A172 (cell line): ENCODE data around the gene LRSAM1. TPM values are rescaled to one million over a fixed set of nuclear protein-coding genes. Genes with fewer than 3 reads are reported as not detected.

Source experiments
- DNase-seq: peaks from one replicate; pipeline ENCODE4 v3.0.0-alpha.2; 2015; ENCODE audit warnings: low spot score
- total RNA-seq: library from RNA; depleted of rRNA; stranded (reverse); fragments of >200 nt; shearing (Covaris generic); gene quantifications from 2 replicates; pipeline ENCODE4 v1.2.3, GENCODE V29; 2014

LRSAM1 gene
- total RNA-seq, 1 experiment from 2014 or later: 8.5 TPM

GRCh38 chr9:127516835-127517607 is 65.7 kb downstream of the LRSAM1 start:
- DNase-seq: no peak

- DNase-seq: no peak
Measured at GRCh38 chr9:127517620-127518019, 66.3 kb downstream of the LRSAM1 start.

DNA sequence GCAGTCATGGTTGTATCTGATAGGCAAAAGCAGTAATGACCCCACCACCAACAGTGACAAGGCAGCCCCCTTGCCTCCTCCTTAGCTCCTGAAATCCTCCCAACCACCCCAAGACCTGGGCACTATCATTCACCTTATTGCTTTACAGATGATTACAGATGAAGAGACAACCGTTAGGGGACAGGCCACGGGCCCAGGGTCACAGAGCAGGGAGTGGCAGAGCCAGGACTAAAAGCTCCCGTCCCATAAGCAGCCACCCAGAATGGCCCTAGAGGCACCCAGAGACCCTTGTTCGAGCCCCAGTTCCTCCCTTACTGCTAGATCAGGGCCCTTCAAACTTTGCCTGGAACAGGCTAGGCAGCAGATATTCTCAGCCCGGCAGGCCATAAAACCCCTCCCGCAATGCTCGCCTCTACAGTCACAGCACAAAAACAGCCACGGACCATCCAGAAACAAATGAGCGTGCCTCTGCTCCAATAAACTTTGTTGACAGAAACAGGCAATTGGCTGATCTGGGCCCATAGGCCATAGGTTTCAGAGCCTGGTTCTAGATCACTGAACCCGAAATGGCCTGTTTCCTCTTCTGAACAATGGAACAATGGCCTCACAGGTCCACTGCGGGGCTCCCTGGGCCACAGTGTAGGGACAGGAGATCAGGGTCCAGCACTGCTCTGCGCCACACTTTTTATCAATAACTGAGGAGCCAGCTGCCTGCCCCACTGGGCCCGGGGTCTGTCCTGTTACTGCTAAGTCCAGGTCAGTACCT is 67.0 kb downstream of the LRSAM1 start:
- DNase-seq: no peak

DNA sequence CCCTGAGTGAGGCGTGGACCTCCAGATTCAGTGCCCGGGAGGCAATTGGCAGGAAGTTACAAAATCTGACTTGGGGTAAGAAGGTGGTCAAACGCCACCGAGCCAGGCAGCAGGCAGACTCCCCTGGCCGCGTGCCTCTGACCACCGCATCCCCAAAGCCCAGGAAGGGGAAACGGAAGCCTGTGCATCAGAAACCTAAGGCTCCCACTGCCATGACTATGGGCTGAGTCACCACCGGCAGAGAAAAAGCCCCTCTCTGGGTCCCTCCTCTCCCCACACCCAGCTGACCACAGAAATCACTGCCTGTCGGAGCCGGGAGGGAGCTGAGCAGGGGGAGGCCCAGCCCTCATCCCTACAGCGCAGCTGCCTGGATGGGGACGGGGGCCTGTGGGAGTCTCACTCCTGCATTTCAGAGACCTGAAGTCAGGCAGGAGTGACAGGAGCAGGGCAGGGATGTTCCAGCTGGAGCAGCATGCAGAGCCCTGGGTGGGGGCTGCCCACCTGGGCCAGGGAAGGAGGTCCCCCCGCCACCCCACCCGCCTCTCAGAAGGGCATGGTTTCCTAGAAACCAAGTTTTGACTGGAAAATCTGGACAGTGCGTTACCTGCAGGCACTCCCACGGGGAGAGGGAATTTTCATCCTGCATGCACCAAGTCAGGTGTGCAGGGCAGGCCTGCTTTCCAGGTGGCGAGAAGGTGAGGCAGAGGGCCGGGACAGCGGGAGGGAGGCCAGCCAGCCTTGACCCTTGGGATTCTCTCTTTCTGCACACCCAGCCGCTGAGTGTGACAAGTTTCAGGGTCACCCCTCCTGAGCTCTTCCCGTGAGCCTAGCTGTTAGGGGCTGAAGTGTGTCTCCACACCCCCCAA is 68.2 kb downstream of the LRSAM1 start:
- DNase-seq: peak; percentile 100

DNA sequence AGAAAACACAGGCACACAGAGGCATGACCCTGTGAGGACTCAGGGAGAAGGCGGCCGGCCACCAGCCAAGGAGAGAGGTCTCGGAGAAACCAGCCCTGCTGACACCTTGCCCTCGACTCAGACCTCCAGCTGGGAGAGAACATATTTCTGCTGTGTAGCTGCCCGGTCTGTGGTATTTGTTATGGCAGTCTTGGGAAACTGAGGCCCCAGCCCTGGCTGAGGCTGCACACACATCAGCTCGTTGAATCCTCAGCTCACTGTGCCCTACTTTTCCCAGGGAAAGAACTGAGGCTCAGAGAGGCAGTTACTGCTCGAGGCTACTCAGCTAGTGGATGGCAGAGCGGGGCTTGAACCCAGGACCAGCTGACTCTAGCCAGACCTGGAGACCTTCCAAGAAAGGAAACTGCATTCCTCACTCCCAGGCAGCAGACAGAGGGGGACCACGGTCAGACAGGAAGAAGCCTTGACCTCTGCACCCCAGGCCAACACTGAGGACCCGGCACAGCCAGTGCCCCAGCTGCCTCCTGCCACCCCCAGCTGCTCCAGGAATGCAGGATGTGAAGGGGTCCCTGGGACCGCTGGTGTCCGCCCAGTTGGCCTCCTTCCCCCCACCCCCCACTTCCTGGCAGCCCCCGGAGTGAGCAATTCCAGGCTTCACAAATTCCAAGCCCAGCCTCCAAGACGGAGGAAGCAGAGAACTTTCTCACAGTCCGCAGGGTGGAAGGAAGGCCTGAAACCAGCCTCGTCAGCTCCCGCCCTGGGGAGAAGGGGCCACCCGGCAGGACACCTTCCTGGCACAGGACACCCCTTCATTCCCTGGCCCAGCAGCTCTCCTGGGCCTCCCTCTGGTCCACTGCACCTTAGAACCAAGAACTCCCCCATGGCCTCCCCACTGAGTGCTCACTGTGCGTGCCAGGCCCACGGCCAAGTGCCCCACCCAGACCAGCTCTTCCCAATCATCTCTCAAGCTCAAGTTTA is 69.9 kb downstream of the LRSAM1 start:
- DNase-seq: peak; percentile 97

DNA sequence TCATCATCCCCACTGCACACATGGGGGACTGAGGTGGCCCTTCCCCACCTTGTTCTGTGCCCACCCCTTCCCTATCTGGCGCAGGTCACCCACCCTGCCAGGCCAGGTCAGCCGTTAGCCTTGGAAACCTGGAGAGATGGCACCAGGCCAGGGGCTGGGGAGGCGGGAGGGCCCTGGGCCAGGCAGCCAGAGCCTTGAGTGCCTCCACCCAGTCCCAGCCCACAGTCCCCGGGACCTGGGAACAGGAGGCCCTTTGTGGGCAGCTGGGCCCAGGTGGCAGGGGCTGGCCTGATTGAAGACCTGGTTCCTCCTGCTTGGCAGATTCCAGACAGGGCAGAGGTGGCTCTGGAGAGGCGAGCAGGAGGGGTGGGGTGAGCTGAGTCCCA is 70.6 kb downstream of the LRSAM1 start:
- peak; percentile 94 for DNase-seq

DNA sequence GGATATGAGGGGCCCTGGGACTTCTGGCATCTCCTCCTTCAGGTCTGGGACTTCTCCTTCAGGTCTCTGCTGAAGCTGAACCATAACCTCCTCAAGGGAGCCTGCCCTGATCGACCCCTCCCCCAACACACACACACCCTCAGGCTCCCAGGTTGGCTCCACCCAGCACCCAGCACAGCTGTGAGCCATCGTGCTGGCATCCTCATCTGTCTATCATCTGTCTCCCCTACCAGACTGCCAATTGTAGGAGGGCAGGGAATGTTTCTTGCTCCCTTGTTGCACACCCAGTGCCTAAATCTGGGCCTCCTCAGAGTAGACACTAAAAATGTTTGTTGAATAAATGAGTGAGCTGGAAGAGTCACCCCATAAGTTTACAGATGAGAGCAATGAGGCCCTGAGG is 71.4 kb downstream of the LRSAM1 start:
- peak; percentile 92 for DNase-seq

DNA sequence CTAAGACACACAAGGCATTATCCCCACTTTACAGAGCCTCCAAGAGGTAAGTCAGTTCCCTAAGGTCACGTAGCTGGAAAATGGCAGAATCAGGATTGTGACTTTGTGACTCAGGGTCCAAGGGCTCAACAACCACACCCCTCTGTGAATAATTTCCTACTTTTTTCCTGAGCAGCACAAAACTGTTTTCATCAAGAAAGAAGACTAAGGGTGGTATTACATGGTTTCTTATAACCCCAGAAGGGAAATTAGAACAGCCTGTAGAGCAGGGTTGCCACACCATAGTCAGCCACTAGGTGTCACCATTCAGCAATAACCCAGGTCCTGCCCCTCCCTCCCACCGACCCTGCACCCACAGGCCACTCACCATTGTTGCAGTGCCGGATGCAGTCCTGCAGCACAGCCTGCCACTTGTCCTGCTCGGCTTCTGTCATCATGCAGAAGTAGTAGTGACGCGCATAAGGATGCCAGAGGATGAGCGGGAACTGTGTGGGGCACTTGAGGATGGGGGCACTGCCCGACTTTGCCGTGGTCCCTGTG is 72.1 kb downstream of the LRSAM1 start:
- DNase-seq: peak; percentile 77

GRCh38 chr9:127524373-127524772 is 73.1 kb downstream of the LRSAM1 start:
- DNase-seq: peak; percentile 98

DNA sequence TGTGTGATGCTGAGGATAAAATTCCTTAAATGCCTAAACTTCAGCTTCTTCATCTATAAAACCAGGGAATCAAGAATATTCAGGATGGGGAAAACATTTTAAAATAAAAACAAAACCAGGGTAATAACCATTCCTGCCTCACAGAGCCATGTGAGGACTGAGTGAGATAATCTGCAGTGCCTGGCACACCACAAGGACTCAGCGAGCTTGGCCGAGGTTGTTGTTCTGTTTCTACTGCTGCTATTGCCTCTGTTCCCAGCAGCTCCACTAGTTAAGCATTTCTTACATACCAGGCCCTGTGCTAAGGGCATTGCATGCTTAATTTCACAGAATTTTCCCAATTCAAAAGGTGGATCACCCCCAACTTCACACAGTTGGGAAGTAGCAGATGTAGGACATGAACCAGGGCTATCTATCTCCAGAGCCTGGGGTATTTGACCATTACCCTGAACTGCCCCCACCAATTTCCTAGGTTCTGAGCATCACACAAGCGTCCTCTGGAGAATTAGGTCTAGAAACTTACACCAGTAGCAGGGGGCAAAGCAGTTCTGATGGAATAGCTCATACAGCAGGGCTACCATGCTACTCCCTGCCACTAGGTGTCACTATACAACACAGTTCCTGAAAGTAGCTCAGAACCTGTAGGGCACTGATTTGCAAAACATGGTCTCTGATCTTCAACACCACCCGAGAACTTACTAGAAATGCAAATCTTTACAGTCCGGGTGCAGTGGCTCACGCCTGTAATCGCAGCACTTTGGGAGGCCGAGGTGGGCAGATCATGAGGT is 74.3 kb downstream of the LRSAM1 start:
- peak; percentile 68 for DNase-seq

- no peak for DNase-seq
Measured at GRCh38 chr9:127526655-127527559, 75.6 kb downstream of the LRSAM1 start.

GRCh38 chr9:127527560-127528268 is 76.4 kb downstream of the LRSAM1 start:
- no peak for DNase-seq

- no peak for DNase-seq
Measured at GRCh38 chr9:127528422-127529251, 77.3 kb downstream of the LRSAM1 start.

DNA sequence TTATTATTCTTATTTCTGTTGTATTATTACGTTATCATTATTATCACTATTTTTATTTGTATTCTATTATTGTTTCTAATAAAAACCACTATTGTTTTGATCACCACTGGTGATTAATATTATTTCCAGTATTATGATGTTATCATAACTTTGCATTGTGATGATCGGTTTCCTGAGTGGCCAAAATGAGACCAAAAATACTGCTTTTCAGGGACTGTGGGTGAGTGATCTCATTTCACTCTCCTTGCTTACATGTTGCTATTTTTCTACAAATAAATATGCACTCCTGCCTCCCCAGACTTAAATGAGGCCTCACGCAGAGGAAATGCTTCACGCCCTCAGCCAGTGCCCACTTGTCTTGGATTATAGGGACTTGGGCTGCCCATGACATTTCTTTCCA is 78.4 kb downstream of the LRSAM1 start:
- no peak for DNase-seq

- no peak for DNase-seq
Measured at GRCh38 chr9:127530206-127530941, 79.1 kb downstream of the LRSAM1 start.

DNA sequence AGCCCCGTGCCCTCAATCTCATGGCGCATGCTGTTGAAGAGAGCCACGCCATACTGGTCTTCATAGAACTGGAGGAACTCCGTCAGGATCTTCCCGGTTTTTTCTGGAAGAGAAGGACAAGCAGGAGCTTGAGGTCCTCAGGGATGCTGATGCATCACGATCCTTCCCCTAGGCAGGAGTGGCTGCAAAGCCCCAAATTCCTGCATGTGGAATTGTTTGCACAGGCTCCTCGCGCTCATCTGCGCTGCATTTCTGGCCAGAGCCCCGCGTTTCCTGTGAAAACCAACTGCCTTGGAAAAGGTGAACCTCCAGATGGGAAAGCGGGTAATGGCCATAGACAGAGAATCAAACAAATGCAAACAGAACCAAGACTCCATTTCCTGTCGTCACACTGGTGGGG is 80.4 kb downstream of the LRSAM1 start:
- DNase-seq: no peak
